SK-N-SH (cell line): Measurements from ENCODE around the gene SLC25A46. TPM values are rescaled to one million over a fixed set of nuclear protein-coding genes. Genes with fewer than 3 reads are reported as not detected.
"Not testable (repeated sequence)": the region's sequence is repeated elsewhere in the genome, so short reads cannot be mapped to it uniquely, and the experiment has no call there.

Experiments used
- CTCF ChIA-PET: fragments of 300-600, 350-600 bp; formaldehyde crosslinking; extraction: SDS; loops from one replicate; lab custom pipeline; 2021; lab: Yijun Ruan, JAX
- POLR2A ChIA-PET: fragments of 350-600 bp; sonication (Branson Sonifier 250); formaldehyde crosslinking; extraction: SDS; loops from one replicate; lab custom pipeline; 2020; ENCODE audit warnings: antibody characterized with exemption, inconsistent platforms; lab: Yijun Ruan, JAX
- DNase-seq: peaks from one replicate; pipeline ENCODE4 v3.0.0; 2012
- H2AFZ ChIP-seq: fragments of 200-600 bp; sonication (generic); 2 replicates; pipeline ENCODE4 v1.8.1; 2016; ENCODE audit warnings: antibody characterized with exemption, mild to moderate bottlenecking, low read depth
- H3F3A ChIP-seq: fragments of 200-600 bp; sonication (generic); replicated peaks from 2 replicates; pipeline ENCODE3; 2016; ENCODE audit warnings: antibody characterized with exemption, mild to moderate bottlenecking; ENCODE audit not compliant: insufficient read depth
- H3K27ac ChIP-seq, 2 experiments: fragments of 200-500 bp in 1 of 2; fragments of 200-600 bp in 1 of 2; sonication (Bioruptor generic) in 1 of 2; sonication (generic), shearing (Covaris generic) in 1 of 2; 2 replicates each; pipeline versions ENCODE4 v1.5.1 to v1.6.1; 2014 to 2016; ENCODE audit warnings: low read depth in 2 of 2, inconsistent platforms in 1 of 2, low read length in 1 of 2, mild to moderate bottlenecking in 1 of 2, mixed read lengths in 1 of 2
- H3K27me3 ChIP-seq: fragments of 200-600 bp; sonication (generic), shearing (Covaris generic); 2 replicates; pipeline ENCODE4 v1.6.1; 2016; ENCODE audit warnings: mixed run types; ENCODE audit not compliant: insufficient read depth
- H3K36me3 ChIP-seq, 2 experiments: fragments of 200-500 bp in 1 of 2; fragments of 200-600 bp in 1 of 2; sonication (Bioruptor generic) in 1 of 2; sonication (generic) in 1 of 2; replicated peaks in 1 of 2; 2 replicates each; pipeline versions ENCODE3 to v1.5.1; 2014 to 2016; ENCODE audit warnings: low read length in 1 of 2, mild to moderate bottlenecking in 1 of 2; ENCODE audit not compliant: insufficient read depth in 2 of 2, control insufficient read depth in 1 of 2
- H3K4me1 ChIP-seq, 2 experiments: fragments of 200-500 bp in 1 of 2; fragments of 200-600 bp in 1 of 2; sonication (Bioruptor generic) in 1 of 2; sonication (generic), shearing (Covaris generic) in 1 of 2; 2 replicates each; pipeline versions ENCODE4 v1.5.1 to v1.6.1; 2014 to 2016; ENCODE audit warnings: low read depth in 1 of 2, low read length in 1 of 2, mixed run types in 1 of 2; ENCODE audit not compliant: insufficient read depth in 2 of 2, control insufficient read depth in 1 of 2
- H3K4me2 ChIP-seq: fragments of 200-600 bp; sonication (generic), shearing (Covaris generic); 2 replicates; pipeline ENCODE4 v1.6.1; 2017; ENCODE audit warnings: mixed run types
- H3K4me3 ChIP-seq, 2 experiments: fragments of 200-500 bp in 1 of 2; fragments of 200-600 bp in 1 of 2; sonication (Bioruptor generic) in 1 of 2; sonication (generic), shearing (Covaris generic) in 1 of 2; 2 replicates each; pipeline versions ENCODE4 v1.5.1 to v1.8.1; 2014 to 2016; ENCODE audit warnings: low read depth in 2 of 2, inconsistent platforms in 1 of 2, low read length in 1 of 2, mild to moderate bottlenecking in 1 of 2, mixed read lengths in 1 of 2, moderate library complexity in 1 of 2
- H3K79me2 ChIP-seq: fragments of 200-600 bp; sonication (generic); 2 replicates; pipeline ENCODE4 v1.8.1; 2017; ENCODE audit warnings: mild to moderate bottlenecking; ENCODE audit not compliant: insufficient read depth
- H3K9ac ChIP-seq: fragments of 200-600 bp; sonication (generic); 2 replicates; pipeline ENCODE4 v1.6.1; 2017; ENCODE audit warnings: mixed run types
- H3K9me2 ChIP-seq: fragments of 200-600 bp; sonication (generic); 2 replicates; pipeline ENCODE4 v1.6.1; 2017; ENCODE audit warnings: mixed run types
- H3K9me3 ChIP-seq: fragments of 200-600 bp; sonication (generic); 2 replicates; pipeline ENCODE4 v1.6.1; 2017; ENCODE audit warnings: mixed run types, mild to moderate bottlenecking, moderate library complexity
- H4K20me1 ChIP-seq: fragments of 200-600 bp; sonication (generic); 2 replicates; pipeline ENCODE4 v1.6.1; 2017; ENCODE audit warnings: mild to moderate bottlenecking, mixed run types; ENCODE audit not compliant: insufficient read depth
- CHD2 ChIP-seq: fragments of 150-350 bp; IDR thresholded peaks from 2 replicates; pipeline ENCODE4 v1.6.1; 2018; ENCODE audit warnings: low read length; ENCODE audit not compliant: partially characterized antibody
- FOSL2 ChIP-seq: IDR thresholded peaks from 2 replicates; pipeline ENCODE4 v1.4.0; 2012; ENCODE audit warnings: low read depth, mild to moderate bottlenecking, moderate library complexity, borderline replicate concordance
- FOXJ3 ChIP-seq: sonication (generic); formaldehyde crosslinking; IDR thresholded peaks from 2 replicates; pipeline ENCODE4 v1.5.1; 2020; ENCODE audit warnings: mild to moderate bottlenecking, missing genetic modification reagents
- FOXM1 ChIP-seq: IDR thresholded peaks from 2 replicates; pipeline ENCODE4 v1.4.0; 2012; ENCODE audit warnings: low read depth, mild to moderate bottlenecking
- NRF1 ChIP-seq: IDR thresholded peaks from 2 replicates; pipeline ENCODE4 v1.6.1; 2012; ENCODE audit warnings: low read depth, mild to moderate bottlenecking, low read length
- RAD21 ChIP-seq: IDR thresholded peaks from 2 replicates; pipeline ENCODE4 v1.6.1; 2012; ENCODE audit warnings: mild to moderate bottlenecking, low read length
- RCOR1 ChIP-seq: fragments of 150-350 bp; IDR thresholded peaks from 2 replicates; pipeline ENCODE4 v1.6.1; 2017; ENCODE audit warnings: antibody characterized with exemption, low read length
- RXRA ChIP-seq: IDR thresholded peaks from 2 replicates; pipeline ENCODE4 v1.4.0; 2012; ENCODE audit warnings: low read depth, mild to moderate bottlenecking, borderline replicate concordance
- SMC3 ChIP-seq: IDR thresholded peaks from 2 replicates; pipeline ENCODE4 v1.6.1; 2012; ENCODE audit warnings: low read depth, low read length, improper control_type of control experiment
- YY1 ChIP-seq: IDR thresholded peaks from 2 replicates; pipeline ENCODE4 v1.4.0; 2012; ENCODE audit warnings: low read depth, mild to moderate bottlenecking
- WGBS: methylation state at CpG from one replicate; pipeline ENCODE4 v1.1.6; 2017; ENCODE audit warnings: low lambda C conversion rate; 5-methylcytosine and 5-hydroxymethylcytosine counted together
- polyA plus RNA-seq, 3 experiments: library from polyadenylated mRNA; depleted of rRNA; stranded (reverse); fragments of >200 nt; gene quantifications; 2 replicates each; pipeline ENCODE4 v1.2.3, GENCODE V29; 2012
- TF ChIP-seq, protein P1 (sequence below): fragments of 200-600 bp; sonication (generic); IDR thresholded peaks from 2 replicates; pipeline ENCODE4 v1.6.1; 2017; ENCODE audit warnings: antibody characterized with exemption, mild to moderate bottlenecking, moderate library complexity
- TF ChIP-seq, protein P2 (sequence below): IDR thresholded peaks from 2 replicates; pipeline ENCODE4 v1.4.0; 2012; ENCODE audit warnings: low read depth, borderline replicate concordance

The SLC25A46 gene
- polyA plus RNA-seq, 1 of the 3 experiments (the other 2 are of a cell fraction) = 15.7 TPM

DNA sequence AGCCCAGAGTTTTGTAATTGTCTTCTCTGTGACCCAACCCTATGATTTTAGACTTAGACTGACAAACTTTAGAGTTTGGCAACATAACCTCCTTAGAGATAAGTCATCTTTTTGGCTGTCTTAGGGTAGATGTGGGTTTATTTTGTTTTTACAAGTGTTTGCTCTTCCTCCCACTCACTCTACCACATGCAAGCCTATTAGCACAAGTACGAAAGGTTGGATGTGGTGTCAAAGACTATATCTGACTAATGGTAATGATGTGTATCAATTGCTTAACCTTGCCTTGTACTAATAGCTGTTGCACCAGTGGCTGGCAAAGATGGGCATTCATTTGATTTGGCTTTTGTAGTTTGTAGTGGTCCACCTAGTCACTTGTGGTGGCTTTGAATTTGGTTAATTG lies 46.5 kb downstream of the SLC25A46 start:
- no peaks in the 10 kb centered on the region for H3K27me3 ChIP-seq
- ChIA-PET CTCF (no interaction called here), POLR2A (no interaction called here)
- no peak overlapping the region for H3K4me2 ChIP-seq
- no peaks in the 10 kb centered on the region for H3K4me1 ChIP-seq
- TF ChIP-seq YY1 (no peak), FOXJ3 (CRISPR knock-in tag) (no peak)
- no peaks in the 10 kb centered on the region for H3K9me2 ChIP-seq
- no peaks in the 10 kb centered on the region for H4K20me1 ChIP-seq
- no peak for DNase-seq
- H3F3A ChIP-seq = peaks cover 3% of the 10 kb centered on the region
- H3K9ac ChIP-seq = no peak overlapping the region
- H3K79me2 ChIP-seq = no peaks in the 10 kb centered on the region
- no peak overlapping the region for H3K4me3 ChIP-seq
- H2AFZ ChIP-seq = no peak overlapping the region
- H3K36me3 ChIP-seq = no peaks in the 10 kb centered on the region
- no peaks in the 10 kb centered on the region for H3K9me3 ChIP-seq
- no peak overlapping the region for H3K27ac ChIP-seq
- WGBS = 69% methylated on average over 1 of the region's 1 CpG

DNA sequence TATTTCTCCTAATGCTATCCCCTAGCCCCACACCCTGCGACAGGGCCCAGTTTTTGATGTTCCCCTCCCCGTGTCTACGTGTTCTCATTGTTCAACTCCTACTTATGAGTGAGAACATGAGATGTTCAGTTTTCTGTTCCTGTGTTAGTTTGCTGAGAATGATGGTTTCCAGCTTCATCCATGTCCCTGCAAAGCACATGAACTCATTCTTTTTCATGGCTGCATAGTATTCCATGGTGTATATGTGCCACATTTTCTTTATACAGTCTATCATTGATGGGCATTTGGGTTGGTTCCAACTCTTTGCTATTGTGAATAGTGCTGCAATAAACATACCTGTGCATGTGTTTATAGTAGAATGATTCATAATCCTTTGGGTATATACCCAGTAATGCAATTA lies 49.2 kb downstream of the SLC25A46 start:
- H3K9ac ChIP-seq, H3K36me3 ChIP-seq, H3K27ac ChIP-seq, H3K4me1 ChIP-seq, H3K4me2 ChIP-seq, DNase-seq, H3K4me3 ChIP-seq, H3K9me2 ChIP-seq, POLR2A ChIA-PET, CTCF ChIA-PET, H3K9me3 ChIP-seq, H2AFZ ChIP-seq, H3K27me3 ChIP-seq, H3K79me2 ChIP-seq, H3F3A ChIP-seq, H4K20me1 ChIP-seq: not testable (repeated sequence)
- 81% methylated on average over 3 of the region's 3 CpGs for WGBS

DNA sequence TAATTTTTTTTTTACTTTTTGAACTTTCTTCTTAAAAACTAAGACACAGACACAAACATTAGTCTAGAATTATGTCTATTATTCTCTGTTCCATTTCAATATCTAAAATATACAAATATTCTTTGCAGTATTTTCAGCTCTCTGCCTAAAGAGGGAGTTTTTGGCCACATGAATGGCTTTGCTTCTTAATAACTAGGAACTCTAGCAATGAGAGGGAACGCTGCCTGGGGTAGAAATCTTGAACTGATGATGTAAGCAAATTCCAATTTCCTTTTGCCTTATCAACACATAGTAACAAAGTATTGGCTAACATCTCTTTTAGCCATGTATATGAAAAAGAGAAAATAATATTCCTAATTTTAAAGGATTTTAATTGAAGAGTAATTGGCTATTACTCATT lies 51.9 kb downstream of the SLC25A46 start:
- H3K4me1 ChIP-seq = no peaks in the 10 kb centered on the region
- no peaks in the 10 kb centered on the region for H3F3A ChIP-seq
- H3K27me3 ChIP-seq = no peaks in the 10 kb centered on the region
- no peak overlapping the region for H2AFZ ChIP-seq
- TF ChIP-seq, protein P1, sequence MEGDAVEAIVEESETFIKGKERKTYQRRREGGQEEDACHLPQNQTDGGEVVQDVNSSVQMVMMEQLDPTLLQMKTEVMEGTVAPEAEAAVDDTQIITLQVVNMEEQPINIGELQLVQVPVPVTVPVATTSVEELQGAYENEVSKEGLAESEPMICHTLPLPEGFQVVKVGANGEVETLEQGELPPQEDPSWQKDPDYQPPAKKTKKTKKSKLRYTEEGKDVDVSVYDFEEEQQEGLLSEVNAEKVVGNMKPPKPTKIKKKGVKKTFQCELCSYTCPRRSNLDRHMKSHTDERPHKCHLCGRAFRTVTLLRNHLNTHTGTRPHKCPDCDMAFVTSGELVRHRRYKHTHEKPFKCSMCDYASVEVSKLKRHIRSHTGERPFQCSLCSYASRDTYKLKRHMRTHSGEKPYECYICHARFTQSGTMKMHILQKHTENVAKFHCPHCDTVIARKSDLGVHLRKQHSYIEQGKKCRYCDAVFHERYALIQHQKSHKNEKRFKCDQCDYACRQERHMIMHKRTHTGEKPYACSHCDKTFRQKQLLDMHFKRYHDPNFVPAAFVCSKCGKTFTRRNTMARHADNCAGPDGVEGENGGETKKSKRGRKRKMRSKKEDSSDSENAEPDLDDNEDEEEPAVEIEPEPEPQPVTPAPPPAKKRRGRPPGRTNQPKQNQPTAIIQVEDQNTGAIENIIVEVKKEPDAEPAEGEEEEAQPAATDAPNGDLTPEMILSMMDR = peak; percentile 56
- TF ChIP-seq RCOR1 (no peak), FOSL2 (no peak), FOXM1 (no peak), RAD21 (peak; percentile 78), SMC3 (peak; percentile 47), CHD2 (no peak), RXRA (no peak), NRF1 (no peak)
- TF ChIP-seq, protein P2, sequence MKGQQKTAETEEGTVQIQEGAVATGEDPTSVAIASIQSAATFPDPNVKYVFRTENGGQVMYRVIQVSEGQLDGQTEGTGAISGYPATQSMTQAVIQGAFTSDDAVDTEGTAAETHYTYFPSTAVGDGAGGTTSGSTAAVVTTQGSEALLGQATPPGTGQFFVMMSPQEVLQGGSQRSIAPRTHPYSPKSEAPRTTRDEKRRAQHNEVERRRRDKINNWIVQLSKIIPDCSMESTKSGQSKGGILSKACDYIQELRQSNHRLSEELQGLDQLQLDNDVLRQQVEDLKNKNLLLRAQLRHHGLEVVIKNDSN = no peak
- WGBS = 22% methylated on average over 1 of the region's 1 CpG
- no peaks in the 10 kb centered on the region for H4K20me1 ChIP-seq
- H3K36me3 ChIP-seq = no peaks in the 10 kb centered on the region
- DNase-seq = peak; percentile 4
- H3K79me2 ChIP-seq = no peaks in the 10 kb centered on the region
- CTCF ChIA-PET = interaction anchor here (0.7 to 1.3 kb wide), 5 partner anchors 258 to 332 kb away, joined by 3 to 5 read pairs (median 4); partner anchors contain the start of gene WDR36
- H3K9me2 ChIP-seq = no peaks in the 10 kb centered on the region
- no peak overlapping the region for H3K9ac ChIP-seq
- no peak overlapping the region for H3K4me2 ChIP-seq
- no peak overlapping the region for H3K27ac ChIP-seq
- H3K9me3 ChIP-seq = no peaks in the 10 kb centered on the region
- POLR2A ChIA-PET = no interaction called here
- H3K4me3 ChIP-seq = no peak overlapping the region
